Ovary (tissue), 3 donors: Measurements from ENCODE around the gene UBC.

Source experiments
- EP300 ChIP-seq: sonication (generic); formaldehyde crosslinking; IDR thresholded peaks from one replicate; pipeline ENCODE4 v1.6.1; 2017; ENCODE audit warnings: antibody characterized with exemption
- POLR2A ChIP-seq: fragments of 450-650 bp; IDR thresholded peaks from one replicate; pipeline ENCODE4 v1.6.1; 2017; ENCODE audit warnings: antibody characterized with exemption, mild to moderate bottlenecking, moderate library complexity
- TF ChIP-seq, protein P1 (sequence below), 3 donors: fragments of 450-650 bp in 2 of 3; fragments of 200-600 bp in 1 of 3; IDR thresholded peaks; one replicate each; pipeline versions ENCODE4 v1.5.1 to v1.8.0; 2016 to 2022; ENCODE audit warnings: antibody characterized with exemption in 3 of 3, mild to moderate bottlenecking in 1 of 3
- donor health status: DM: no; HTN: no; CAD: no.

GRCh38 chr12:124898200-124898922 lies 16.1 kb downstream of the UBC start:
- TF ChIP-seq POLR2A, result no peak
- TF ChIP-seq, protein P1, sequence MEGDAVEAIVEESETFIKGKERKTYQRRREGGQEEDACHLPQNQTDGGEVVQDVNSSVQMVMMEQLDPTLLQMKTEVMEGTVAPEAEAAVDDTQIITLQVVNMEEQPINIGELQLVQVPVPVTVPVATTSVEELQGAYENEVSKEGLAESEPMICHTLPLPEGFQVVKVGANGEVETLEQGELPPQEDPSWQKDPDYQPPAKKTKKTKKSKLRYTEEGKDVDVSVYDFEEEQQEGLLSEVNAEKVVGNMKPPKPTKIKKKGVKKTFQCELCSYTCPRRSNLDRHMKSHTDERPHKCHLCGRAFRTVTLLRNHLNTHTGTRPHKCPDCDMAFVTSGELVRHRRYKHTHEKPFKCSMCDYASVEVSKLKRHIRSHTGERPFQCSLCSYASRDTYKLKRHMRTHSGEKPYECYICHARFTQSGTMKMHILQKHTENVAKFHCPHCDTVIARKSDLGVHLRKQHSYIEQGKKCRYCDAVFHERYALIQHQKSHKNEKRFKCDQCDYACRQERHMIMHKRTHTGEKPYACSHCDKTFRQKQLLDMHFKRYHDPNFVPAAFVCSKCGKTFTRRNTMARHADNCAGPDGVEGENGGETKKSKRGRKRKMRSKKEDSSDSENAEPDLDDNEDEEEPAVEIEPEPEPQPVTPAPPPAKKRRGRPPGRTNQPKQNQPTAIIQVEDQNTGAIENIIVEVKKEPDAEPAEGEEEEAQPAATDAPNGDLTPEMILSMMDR (IDR thresholded peaks at IDR 0.05), result peak; percentile 17 to 21 (median 19)
- TF ChIP-seq EP300, result no peak
